Lower leg skin (tissue), 4 donors: ENCODE results near the gene LY6G5C. TPM values are rescaled to one million over a fixed set of nuclear protein-coding genes. Genes with fewer than 3 reads are reported as not detected.

Experiments used
- DNase-seq, 2 donors: peaks; one replicate each; pipeline ENCODE4 v3.0.0-alpha.2; 2019; ENCODE audit warnings: low spot score in 2 of 2
- H3K4me3 ChIP-seq: fragments of 200-600 bp; sonication (generic); 2 replicates; pipeline ENCODE4 v1.5.1; 2017; ENCODE audit warnings: mild to moderate bottlenecking, low read depth; ENCODE audit not compliant: poor library complexity, severe bottlenecking
- POLR2A ChIP-seq, 2 donors: fragments of 450-650 bp; IDR thresholded peaks; one replicate each; pipeline ENCODE4 v1.6.1; 2016 to 2017; ENCODE audit warnings: antibody characterized with exemption in 2 of 2, mild to moderate bottlenecking in 1 of 2, moderate library complexity in 1 of 2
- WGBS, 2 donors: methylation state at CpG; one replicate each; pipeline ENCODE4 v1.1.5; 2018; 5-methylcytosine and 5-hydroxymethylcytosine counted together
- intact Hi-C: fragments of 100-400 bp; cut with DNase I; formaldehyde crosslinking; loops from one replicate; pipeline ENCODE4 v1.15.0; 2023; ENCODE audit warnings: low total_unique reads
- total RNA-seq, 4 donors: library from RNA; depleted of rRNA; stranded (reverse); fragments of >200 nt; gene quantifications; one replicate each; pipeline ENCODE4 v1.1.0, GENCODE V29; 2016
- TF ChIP-seq, protein P1 (sequence below), 3 donors: fragments of 450-650 bp; IDR thresholded peaks; one replicate each; pipeline ENCODE4 v1.5.1; 2016; ENCODE audit warnings: antibody characterized with exemption in 3 of 3, mild to moderate bottlenecking in 3 of 3, moderate library complexity in 2 of 3

Gene LY6G5C
- total RNA-seq, 4 donors from 2014 or later, result 1.6 TPM; not detected in 3

DNA sequence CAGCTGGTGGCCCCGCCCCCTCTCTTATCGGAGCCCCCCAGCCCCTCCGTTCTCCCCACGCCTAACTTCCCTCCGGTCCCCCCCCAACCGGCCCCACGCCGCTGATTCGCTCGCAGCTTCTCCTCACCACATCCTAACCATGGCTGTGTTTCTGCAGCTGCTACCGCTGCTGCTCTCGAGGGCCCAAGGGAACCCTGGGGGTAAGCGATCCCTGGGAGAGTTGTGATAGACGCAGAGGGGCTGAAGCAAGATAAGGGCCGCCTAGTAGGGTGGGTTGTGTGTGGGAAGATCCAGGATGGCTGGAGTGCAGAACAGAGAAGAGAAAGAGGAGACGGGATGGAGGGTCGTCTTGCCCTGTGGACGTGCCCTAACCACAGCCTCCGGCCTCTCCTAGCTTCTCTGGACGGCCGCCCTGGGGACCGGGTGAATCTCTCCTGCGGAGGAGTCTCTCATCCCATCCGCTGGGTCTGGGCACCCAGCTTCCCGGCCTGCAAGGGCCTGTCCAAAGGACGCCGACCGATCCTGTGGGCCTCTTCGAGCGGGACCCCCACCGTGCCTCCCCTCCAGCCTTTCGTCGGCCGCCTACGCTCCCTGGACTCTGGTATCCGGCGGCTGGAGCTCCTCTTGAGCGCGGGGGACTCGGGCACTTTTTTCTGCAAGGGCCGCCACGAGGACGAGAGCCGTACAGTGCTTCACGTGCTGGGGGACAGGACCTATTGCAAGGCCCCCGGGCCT lies 42.5 kb upstream of the LY6G5C start, which contains the start of gene MPIG6B:
Gene MPIG6B, plus strand, starts transcription at position 129 of the 735 bp plus-strand sequence. Its CDS starts 11 bp downstream, at position 140.
- WGBS, 2 donors, result 74 to 82% methylated on average over 37 to 46 of the region's 46 CpGs
- DNase-seq, result no peak
- H3K4me3 ChIP-seq, result no peak within 1 kb of the TSS
- intact Hi-C loops, result no loop called here
- no peak for TF ChIP-seq POLR2A (IDR thresholded peaks at IDR 0.05)
- TF ChIP-seq, protein P1, sequence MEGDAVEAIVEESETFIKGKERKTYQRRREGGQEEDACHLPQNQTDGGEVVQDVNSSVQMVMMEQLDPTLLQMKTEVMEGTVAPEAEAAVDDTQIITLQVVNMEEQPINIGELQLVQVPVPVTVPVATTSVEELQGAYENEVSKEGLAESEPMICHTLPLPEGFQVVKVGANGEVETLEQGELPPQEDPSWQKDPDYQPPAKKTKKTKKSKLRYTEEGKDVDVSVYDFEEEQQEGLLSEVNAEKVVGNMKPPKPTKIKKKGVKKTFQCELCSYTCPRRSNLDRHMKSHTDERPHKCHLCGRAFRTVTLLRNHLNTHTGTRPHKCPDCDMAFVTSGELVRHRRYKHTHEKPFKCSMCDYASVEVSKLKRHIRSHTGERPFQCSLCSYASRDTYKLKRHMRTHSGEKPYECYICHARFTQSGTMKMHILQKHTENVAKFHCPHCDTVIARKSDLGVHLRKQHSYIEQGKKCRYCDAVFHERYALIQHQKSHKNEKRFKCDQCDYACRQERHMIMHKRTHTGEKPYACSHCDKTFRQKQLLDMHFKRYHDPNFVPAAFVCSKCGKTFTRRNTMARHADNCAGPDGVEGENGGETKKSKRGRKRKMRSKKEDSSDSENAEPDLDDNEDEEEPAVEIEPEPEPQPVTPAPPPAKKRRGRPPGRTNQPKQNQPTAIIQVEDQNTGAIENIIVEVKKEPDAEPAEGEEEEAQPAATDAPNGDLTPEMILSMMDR (IDR thresholded peaks at IDR 0.05), result no peak

DNA sequence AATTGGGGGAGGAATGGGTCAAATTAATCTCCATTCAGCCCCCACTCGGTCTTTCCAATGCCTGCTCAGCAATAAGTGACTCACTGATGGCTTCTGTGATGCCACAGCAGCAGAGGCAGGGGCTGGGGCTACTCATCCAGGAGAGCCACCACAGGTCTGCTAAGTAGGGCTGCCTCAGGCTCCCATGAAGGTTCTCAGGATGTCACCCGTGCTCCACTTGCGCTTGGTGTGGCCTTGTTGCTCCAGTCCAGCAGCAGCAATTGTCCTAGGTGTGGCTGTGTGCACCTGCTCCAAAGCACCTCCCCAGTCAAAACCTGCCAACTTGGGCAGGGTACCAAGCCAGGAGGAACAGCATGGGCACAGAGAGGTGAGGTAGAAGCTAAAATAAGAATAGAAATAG lies 41.3 kb upstream of the LY6G5C start:
- TF ChIP-seq, protein P1 (IDR thresholded peaks at IDR 0.05), result no peak
- no peak for TF ChIP-seq POLR2A (IDR thresholded peaks at IDR 0.05)
- 78% methylated on average over 3 of the region's 3 CpGs for WGBS, 2 donors
- intact Hi-C loops, result no loop called here
- DNase-seq, result no peak
- no peak overlapping the region for H3K4me3 ChIP-seq

DNA sequence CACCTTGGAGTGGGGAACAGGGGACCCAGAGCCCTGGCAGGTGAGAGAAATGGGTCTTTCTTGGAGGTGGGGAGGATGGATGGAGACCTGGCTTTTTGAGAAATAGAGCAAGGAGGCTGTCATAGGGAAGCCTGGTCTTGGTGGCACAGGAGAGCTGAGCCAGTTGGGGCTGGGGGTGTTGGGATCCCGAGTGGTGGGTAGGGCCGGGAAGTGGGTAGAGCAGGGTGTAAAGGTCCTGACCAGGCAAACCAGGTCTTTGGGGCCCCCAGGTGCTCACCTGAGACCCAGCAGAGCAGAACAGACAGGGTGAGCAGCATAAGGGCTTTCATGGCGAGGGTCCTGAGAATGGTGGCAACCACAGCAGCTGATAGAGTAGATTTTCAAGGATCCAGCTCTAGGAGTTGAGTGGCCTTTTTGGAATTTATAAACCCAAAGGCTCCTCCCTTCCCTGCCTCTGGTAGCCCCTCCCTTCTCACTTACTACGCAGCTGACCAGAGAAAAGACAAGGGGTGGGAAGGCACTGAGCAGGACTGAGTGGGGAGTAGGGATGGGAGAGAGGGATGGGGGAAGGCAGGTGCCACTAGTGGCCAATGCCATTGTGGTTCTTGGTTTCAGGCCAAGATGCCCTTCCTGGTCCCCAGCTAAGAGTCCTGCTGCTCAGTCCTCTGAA lies 40.6 kb upstream of the LY6G5C start, which contains the start of gene LY6G6C:
Gene LY6G6C, minus strand, starts transcription at position 396 of the 670 bp plus-strand sequence. Its CDS starts 67 bp downstream, at position 329.
- no peak within 1 kb of the TSS for H3K4me3 ChIP-seq
- intact Hi-C loops, result no loop called here
- no peak for DNase-seq
- TF ChIP-seq, protein P1 (IDR thresholded peaks at IDR 0.05), result no peak
- no peak for TF ChIP-seq POLR2A (IDR thresholded peaks at IDR 0.05)
- WGBS, 2 donors, result 80 to 91% methylated on average over 4 of the region's 4 CpGs

DNA sequence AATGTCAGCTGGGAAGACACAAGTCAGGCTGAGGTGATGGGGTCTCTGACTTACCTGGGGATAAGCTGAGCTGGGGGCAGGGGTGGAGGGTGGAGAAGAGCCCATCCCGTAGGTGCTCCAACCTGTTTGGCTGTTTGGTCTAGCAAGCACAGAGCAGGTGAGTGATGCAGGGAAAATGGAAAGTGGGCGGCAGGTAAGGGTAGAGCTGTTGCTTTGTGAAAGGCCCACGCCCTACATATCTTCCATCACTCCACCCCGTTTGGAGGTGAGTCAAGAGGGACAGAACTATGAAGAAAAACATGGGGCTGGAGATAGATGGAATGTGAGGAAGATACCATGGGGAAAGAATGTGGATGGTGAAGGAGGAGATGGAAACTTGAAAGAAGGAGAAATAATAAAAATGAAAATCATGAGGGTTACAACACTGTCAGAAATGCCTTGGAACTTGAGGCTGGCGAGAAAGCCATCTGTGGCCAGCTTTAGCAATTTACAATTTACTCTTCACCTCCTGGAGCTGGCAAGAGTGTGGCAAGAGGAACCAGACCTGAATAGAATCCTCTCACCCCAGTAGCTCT lies 39.4 kb upstream of the LY6G5C start:
- intact Hi-C loops, result no loop called here
- no peak for DNase-seq
- H3K4me3 ChIP-seq, result no peak overlapping the region
- TF ChIP-seq, protein P1 (IDR thresholded peaks at IDR 0.05), result no peak
- no peak for TF ChIP-seq POLR2A (IDR thresholded peaks at IDR 0.05)
- 50 to 59% methylated on average over 5 of the region's 5 CpGs for WGBS, 2 donors

DNA sequence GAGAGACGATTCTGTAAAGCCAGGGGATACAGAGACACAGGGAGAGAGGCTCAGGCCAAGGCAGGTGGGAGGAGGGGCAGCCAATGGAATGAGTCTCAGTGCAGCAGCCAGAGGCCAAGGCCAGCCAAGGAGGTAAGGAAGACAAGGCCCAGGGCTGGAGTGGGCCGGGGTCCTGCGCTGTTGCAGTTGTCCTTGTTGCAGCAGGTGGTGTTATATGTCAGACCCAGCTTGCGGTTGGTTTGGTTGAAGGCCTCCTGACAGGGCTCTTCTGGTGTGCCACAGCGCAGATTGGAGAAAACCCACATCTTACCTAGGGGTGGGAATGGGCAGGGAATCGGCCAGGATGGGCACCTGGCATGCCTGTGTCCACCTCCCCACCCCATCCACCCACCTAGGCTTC lies 38.1 kb upstream of the LY6G5C start:
- intact Hi-C loops, result no loop called here
- WGBS, 2 donors, result 73 to 78% methylated on average over 6 of the region's 6 CpGs
- no peak overlapping the region for H3K4me3 ChIP-seq
- TF ChIP-seq, protein P1 (IDR thresholded peaks at IDR 0.05), result no peak
- TF ChIP-seq POLR2A (IDR thresholded peaks at IDR 0.05), result no peak
- DNase-seq, result no peak
